ENCODE measurements around the gene SUPT5H. TPM values are rescaled to one million over a fixed set of nuclear protein-coding genes. Genes with fewer than 3 reads are reported as not detected.

Gene SUPT5H
- total and polyA plus RNA-seq, 10 of the 15 experiments (the other 5 are each of a cell fraction or from before 2014, with no cell fraction given), result 27.2 to 194 (median 83.6) TPM

Small RNA genes within 50 kb of the gene (microRNA-seq; reads per million reads assigned to microRNA genes)
- gene MIR4530, result 0.94 reads per million

Small RNA genes within 50 kb of the gene (small RNA-seq; reads per million reads assigned to genes)
- 0.20 reads per million for gene MIR4530

Other genes starting within 250 kb of the SUPT5H start
Only the 7 nearest of the 21 such genes appear.
- gene PAF1, start 54.5 kb upstream of the SUPT5H start, total RNA-seq (2014; rRNA removed), result 35.9 and 40.0 TPM in 2 replicates
- 26.2 and 32.2 TPM in 2 replicates for gene PAF1, start 54.5 kb upstream of the SUPT5H start, total RNA-seq (2014; rRNA removed; fragmentation: Illumina TruSeq; extraction: Trizol)
- gene PAF1, start 54.5 kb upstream of the SUPT5H start, total RNA-seq (2021), result 33.8 and 34.8 TPM in 2 replicates
- gene PAF1, start 54.5 kb upstream of the SUPT5H start, polyA plus RNA-seq (2011; rRNA removed), result 34.2 and 44.6 TPM in 2 replicates
- gene PAF1, start 54.5 kb upstream of the SUPT5H start, polyA plus RNA-seq (2014; fragmentation: Illumina TruSeq; extraction: Trizol), result 38.3 and 44.2 TPM in 2 replicates
- gene PAF1, start 54.5 kb upstream of the SUPT5H start, polyA plus RNA-seq (2014; fragmentation: Nextera tagmentation; extraction: Ambion mirVana), result 1 to 10 TPM; 1.7 to 3.7 TPM
- gene PAF1, start 54.5 kb upstream of the SUPT5H start, polyA plus RNA-seq (2014; rRNA removed), result 39.2 and 41.8 TPM in 2 replicates
- gene PAF1, start 54.5 kb upstream of the SUPT5H start, polyA plus RNA-seq (2016; fragmentation: Nextera tagmentation; extraction: Ambion mirVana), result 10 to 100 TPM; 39.3 to 45.8 TPM
- 22.6 and 22.7 TPM in 2 replicates for gene MED29, start 54.2 kb upstream of the SUPT5H start, total RNA-seq (2014; rRNA removed)
- 12.8 and 14.5 TPM in 2 replicates for gene MED29, start 54.2 kb upstream of the SUPT5H start, total RNA-seq (2014; rRNA removed; fragmentation: Illumina TruSeq; extraction: Trizol)
- 26.2 and 28.0 TPM in 2 replicates for gene MED29, start 54.2 kb upstream of the SUPT5H start, total RNA-seq (2021)
- 13.9 and 19.5 TPM in 2 replicates for gene MED29, start 54.2 kb upstream of the SUPT5H start, polyA plus RNA-seq (2011; rRNA removed)
- gene MED29, start 54.2 kb upstream of the SUPT5H start, polyA plus RNA-seq (2014; fragmentation: Illumina TruSeq; extraction: Trizol), result 16.7 and 23.0 TPM in 2 replicates
- gene MED29, start 54.2 kb upstream of the SUPT5H start, polyA plus RNA-seq (2014; fragmentation: Nextera tagmentation; extraction: Ambion mirVana), result 1 to 10 TPM; 3.2 to 5.1 TPM
- 24.4 and 26.4 TPM in 2 replicates for gene MED29, start 54.2 kb upstream of the SUPT5H start, polyA plus RNA-seq (2014; rRNA removed)
- 10 to 100 TPM; 31.9 to 36.6 TPM for gene MED29, start 54.2 kb upstream of the SUPT5H start, polyA plus RNA-seq (2016; fragmentation: Nextera tagmentation; extraction: Ambion mirVana)
- 10.1 and 11.9 TPM in 2 replicates for gene ZFP36, start 38.7 kb upstream of the SUPT5H start, total RNA-seq (2014; rRNA removed)
- gene ZFP36, start 38.7 kb upstream of the SUPT5H start, total RNA-seq (2014; rRNA removed; fragmentation: Illumina TruSeq; extraction: Trizol), result 10.0 and 10.1 TPM in 2 replicates
- 50.1 and 55.0 TPM in 2 replicates for gene ZFP36, start 38.7 kb upstream of the SUPT5H start, total RNA-seq (2021)
- gene ZFP36, start 38.7 kb upstream of the SUPT5H start, polyA plus RNA-seq (2011; rRNA removed), result 2.9 and 5.3 TPM in 2 replicates
- gene ZFP36, start 38.7 kb upstream of the SUPT5H start, polyA plus RNA-seq (2014; fragmentation: Illumina TruSeq; extraction: Trizol), result 24.3 and 30.2 TPM in 2 replicates
- 1 to 10 TPM; 5.3 to 7.8 TPM for gene ZFP36, start 38.7 kb upstream of the SUPT5H start, polyA plus RNA-seq (2014; fragmentation: Nextera tagmentation; extraction: Ambion mirVana)
- 31.3 and 31.6 TPM in 2 replicates for gene ZFP36, start 38.7 kb upstream of the SUPT5H start, polyA plus RNA-seq (2014; rRNA removed)
- 10 to 100 TPM; 39.7 to 43.7 TPM for gene ZFP36, start 38.7 kb upstream of the SUPT5H start, polyA plus RNA-seq (2016; fragmentation: Nextera tagmentation; extraction: Ambion mirVana)
- gene PLEKHG2, start 32.9 kb upstream of the SUPT5H start, total RNA-seq (2014; rRNA removed), result 13.4 and 18.1 TPM in 2 replicates
- gene PLEKHG2, start 32.9 kb upstream of the SUPT5H start, total RNA-seq (2014; rRNA removed; fragmentation: Illumina TruSeq; extraction: Trizol), result 12.1 and 13.6 TPM in 2 replicates
- 56.6 and 62.5 TPM in 2 replicates for gene PLEKHG2, start 32.9 kb upstream of the SUPT5H start, total RNA-seq (2021)
- 6.3 and 10.4 TPM in 2 replicates for gene PLEKHG2, start 32.9 kb upstream of the SUPT5H start, polyA plus RNA-seq (2011; rRNA removed)
- gene PLEKHG2, start 32.9 kb upstream of the SUPT5H start, polyA plus RNA-seq (2014; fragmentation: Illumina TruSeq; extraction: Trizol), result 17.1 and 114 TPM in 2 replicates
- gene PLEKHG2, start 32.9 kb upstream of the SUPT5H start, polyA plus RNA-seq (2014; fragmentation: Nextera tagmentation; extraction: Ambion mirVana), result 1 to 10 TPM; 3.0 to 7.2 TPM
- gene PLEKHG2, start 32.9 kb upstream of the SUPT5H start, polyA plus RNA-seq (2014; rRNA removed), result 25.2 and 31.8 TPM in 2 replicates
- 10 to 100 TPM; 17.3 to 18.1 TPM for gene PLEKHG2, start 32.9 kb upstream of the SUPT5H start, polyA plus RNA-seq (2016; fragmentation: Nextera tagmentation; extraction: Ambion mirVana)
- gene RPS16, start 9.6 kb upstream of the SUPT5H start, total RNA-seq (2014; rRNA removed), result 1,897 and 2,276 TPM in 2 replicates
- gene RPS16, start 9.6 kb upstream of the SUPT5H start, total RNA-seq (2014; rRNA removed; fragmentation: Illumina TruSeq; extraction: Trizol), result 144 and 148 TPM in 2 replicates
- gene RPS16, start 9.6 kb upstream of the SUPT5H start, total RNA-seq (2021), result 3,603 and 3,713 TPM in 2 replicates
- 1,202 and 1,881 TPM in 2 replicates for gene RPS16, start 9.6 kb upstream of the SUPT5H start, polyA plus RNA-seq (2011; rRNA removed)
- gene RPS16, start 9.6 kb upstream of the SUPT5H start, polyA plus RNA-seq (2014; fragmentation: Illumina TruSeq; extraction: Trizol), result 1,250 and 2,410 TPM in 2 replicates
- 1,000 to 10,000 TPM; 3,810 to 4,177 TPM for gene RPS16, start 9.6 kb upstream of the SUPT5H start, polyA plus RNA-seq (2014; fragmentation: Nextera tagmentation; extraction: Ambion mirVana)
- gene RPS16, start 9.6 kb upstream of the SUPT5H start, polyA plus RNA-seq (2014; rRNA removed), result 4,404 and 4,810 TPM in 2 replicates
- 1,000 to 10,000 TPM; 1,821 to 1,829 TPM for gene RPS16, start 9.6 kb upstream of the SUPT5H start, polyA plus RNA-seq (2016; fragmentation: Nextera tagmentation; extraction: Ambion mirVana)
- gene TIMM50, start 35.3 kb downstream of the SUPT5H start, total RNA-seq (2014; rRNA removed), result 106 and 113 TPM in 2 replicates
- 55.9 and 59.3 TPM in 2 replicates for gene TIMM50, start 35.3 kb downstream of the SUPT5H start, total RNA-seq (2014; rRNA removed; fragmentation: Illumina TruSeq; extraction: Trizol)
- gene TIMM50, start 35.3 kb downstream of the SUPT5H start, total RNA-seq (2021), result 92.0 and 95.5 TPM in 2 replicates
- gene TIMM50, start 35.3 kb downstream of the SUPT5H start, polyA plus RNA-seq (2011; rRNA removed), result 93.2 and 106 TPM in 2 replicates
- gene TIMM50, start 35.3 kb downstream of the SUPT5H start, polyA plus RNA-seq (2014; fragmentation: Illumina TruSeq; extraction: Trizol), result 43.7 and 68.4 TPM in 2 replicates
- gene TIMM50, start 35.3 kb downstream of the SUPT5H start, polyA plus RNA-seq (2014; fragmentation: Nextera tagmentation; extraction: Ambion mirVana), result 10 to 100 TPM; 15.6 to 34.7 TPM
- 109 and 112 TPM in 2 replicates for gene TIMM50, start 35.3 kb downstream of the SUPT5H start, polyA plus RNA-seq (2014; rRNA removed)
- 100 to 1,000 TPM; 133 to 146 TPM for gene TIMM50, start 35.3 kb downstream of the SUPT5H start, polyA plus RNA-seq (2016; fragmentation: Nextera tagmentation; extraction: Ambion mirVana)
- gene DLL3, start 53.4 kb downstream of the SUPT5H start, total RNA-seq (2014; rRNA removed), result 1.5 and 2.0 TPM in 2 replicates
- gene DLL3, start 53.4 kb downstream of the SUPT5H start, total RNA-seq (2014; rRNA removed; fragmentation: Illumina TruSeq; extraction: Trizol), result 0.36 and 0.41 TPM in 2 replicates
- gene DLL3, start 53.4 kb downstream of the SUPT5H start, total RNA-seq (2021), result 0.93 and 1.3 TPM in 2 replicates
- 0.58 and 0.64 TPM in 2 replicates for gene DLL3, start 53.4 kb downstream of the SUPT5H start, polyA plus RNA-seq (2011; rRNA removed)
- gene DLL3, start 53.4 kb downstream of the SUPT5H start, polyA plus RNA-seq (2014; fragmentation: Illumina TruSeq; extraction: Trizol), result 0.06 and 0.22 TPM in 2 replicates
- gene DLL3, start 53.4 kb downstream of the SUPT5H start, polyA plus RNA-seq (2014; fragmentation: Nextera tagmentation; extraction: Ambion mirVana), result under 1 TPM; 0.18 to 0.57 TPM
- gene DLL3, start 53.4 kb downstream of the SUPT5H start, polyA plus RNA-seq (2014; rRNA removed), result 1.5 and 1.9 TPM in 2 replicates
- 1 to 10 TPM; 1.4 to 1.6 TPM for gene DLL3, start 53.4 kb downstream of the SUPT5H start, polyA plus RNA-seq (2016; fragmentation: Nextera tagmentation; extraction: Ambion mirVana)

All from GM12878 (cell line).